Stimulated activated CD4-positive, alpha-beta T cell treated with anti-CD3 and anti-CD28 coated beads, Interleukin-1b, Interleukin-23, amount 100 ng/mL, for 48 hours (primary cell): Measurements from ENCODE around the gene SPDYE17.
"Not testable (repeated sequence)": the region's sequence is repeated elsewhere in the genome, so short reads cannot be mapped to it uniquely, and the experiment has no call there.

Experiments
- DNase-seq: peaks from one replicate; pipeline ENCODE4 v3.0.0-alpha.2; 2020

Gene SPDYE17

GRCh38 chr7:76998285-76998589 is 33.9 kb downstream of the SPDYE17 start:
- DNase-seq = no peak

GRCh38 chr7:76997381-76998284 is 34.5 kb downstream of the SPDYE17 start:
- no peak for DNase-seq

- DNase-seq = not testable (repeated sequence)
Observed at GRCh38 chr7:76996932-76997331, 35.2 kb downstream of the SPDYE17 start.

GRCh38 chr7:76994286-76994685 is 37.9 kb downstream of the SPDYE17 start:
- not testable (repeated sequence) for DNase-seq

GRCh38 chr7:76993831-76994230 is 38.3 kb downstream of the SPDYE17 start:
- not testable (repeated sequence) for DNase-seq

GRCh38 chr7:76992871-76993270 is 39.3 kb downstream of the SPDYE17 start:
- DNase-seq = not testable (repeated sequence)

- DNase-seq = not testable (repeated sequence)
Observed at GRCh38 chr7:76992204-76992603, 40.0 kb downstream of the SPDYE17 start.

- DNase-seq = not testable (repeated sequence)
Observed at GRCh38 chr7:76990202-76990601, 42.0 kb downstream of the SPDYE17 start.

- not testable (repeated sequence) for DNase-seq
Observed at GRCh38 chr7:76985924-76986717, 46.0 kb downstream of the SPDYE17 start.

GRCh38 chr7:76984784-76985136 is 47.4 kb downstream of the SPDYE17 start:
- not testable (repeated sequence) for DNase-seq

- not testable (repeated sequence) for DNase-seq
Observed at GRCh38 chr7:76983937-76984783, 48.0 kb downstream of the SPDYE17 start.

GRCh38 chr7:76983333-76983732 is 48.8 kb downstream of the SPDYE17 start:
- DNase-seq = not testable (repeated sequence)

GRCh38 chr7:76982501-76982900 is 49.7 kb downstream of the SPDYE17 start:
- DNase-seq = not testable (repeated sequence)

GRCh38 chr7:76981187-76981970 is 50.8 kb downstream of the SPDYE17 start:
- DNase-seq = not testable (repeated sequence)

GRCh38 chr7:76980576-76980975 is 51.6 kb downstream of the SPDYE17 start:
- DNase-seq = not testable (repeated sequence)

GRCh38 chr7:76977761-76978367 is 54.3 kb downstream of the SPDYE17 start:
- DNase-seq = not testable (repeated sequence)

- not testable (repeated sequence) for DNase-seq
Observed at GRCh38 chr7:76974793-76975579, 57.2 kb downstream of the SPDYE17 start.

GRCh38 chr7:76974336-76974735 is 57.8 kb downstream of the SPDYE17 start:
- not testable (repeated sequence) for DNase-seq

- not testable (repeated sequence) for DNase-seq
Observed at GRCh38 chr7:76972391-76972790, 59.8 kb downstream of the SPDYE17 start.
